ENCODE data around the gene SLC20A1.
"Not testable (repeated sequence)": the region's sequence is repeated elsewhere in the genome, so short reads cannot be mapped to it uniquely, and the experiment has no call there.

Gene SLC20A1

DNA sequence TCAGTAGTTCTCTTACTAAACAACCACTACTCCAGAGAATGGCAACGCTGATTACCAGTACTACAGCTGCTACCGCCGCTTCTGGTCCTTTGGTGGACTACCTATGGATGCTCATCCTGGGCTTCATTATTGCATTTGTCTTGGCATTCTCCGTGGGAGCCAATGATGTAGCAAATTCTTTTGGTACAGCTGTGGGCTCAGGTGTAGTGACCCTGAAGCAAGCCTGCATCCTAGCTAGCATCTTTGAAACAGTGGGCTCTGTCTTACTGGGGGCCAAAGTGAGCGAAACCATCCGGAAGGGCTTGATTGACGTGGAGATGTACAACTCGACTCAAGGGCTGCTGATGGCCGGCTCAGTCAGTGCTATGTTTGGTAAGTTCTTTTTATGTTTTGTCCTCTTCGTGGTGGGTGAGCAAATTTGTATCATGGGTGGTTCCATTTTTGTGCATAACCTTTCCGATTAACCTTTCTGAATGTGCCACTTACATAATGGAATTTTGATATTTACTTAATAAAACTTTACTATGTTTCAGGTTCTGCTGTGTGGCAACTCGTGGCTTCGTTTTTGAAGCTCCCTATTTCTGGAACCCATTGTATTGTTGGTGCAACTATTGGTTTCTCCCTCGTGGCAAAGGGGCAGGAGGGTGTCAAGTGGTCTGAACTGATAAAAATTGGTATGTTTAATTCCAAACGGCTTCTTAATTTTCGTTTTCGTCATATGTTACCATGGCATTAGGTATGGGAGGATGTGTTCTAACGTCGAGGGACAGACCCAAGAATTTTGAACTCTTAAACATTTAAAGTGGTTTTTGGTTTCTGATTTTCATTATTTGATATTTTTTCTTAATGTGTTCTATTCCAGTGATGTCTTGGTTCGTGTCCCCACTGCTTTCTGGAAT, 1.3 kb downstream of the SLC20A1 start:
- no peak for DNase-seq (ENCODE audit: low read depth)

GRCh38 chr2:112648081-112648480, 2.3 kb downstream of the SLC20A1 start:
- no peak for DNase-seq (ENCODE audit: low read depth)

- DNase-seq (ENCODE audit: low read depth): no peak
These were observed 10.9 kb downstream of the SLC20A1 start for GRCh38 chr2:112656679-112657078.

DNA sequence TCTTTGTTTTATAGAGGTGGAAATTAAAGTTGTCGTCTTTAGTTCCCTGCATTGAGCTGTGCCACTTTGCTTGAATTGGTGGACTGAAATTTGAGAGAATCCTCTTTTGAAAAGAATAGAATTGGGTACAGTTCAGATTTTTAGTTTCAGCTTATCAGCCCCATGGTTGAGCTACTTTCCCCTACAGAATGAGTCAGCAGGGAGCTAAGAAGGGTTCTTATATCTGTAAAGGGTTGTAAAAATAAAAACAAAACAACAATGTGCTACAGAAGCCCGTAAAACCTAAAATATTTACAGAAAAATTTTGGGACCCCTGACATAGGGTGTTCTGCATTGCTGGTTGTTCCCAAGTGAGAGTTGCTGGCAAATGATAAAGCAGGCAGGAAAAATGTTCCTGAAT, 12.6 kb downstream of the SLC20A1 start:
- no peak for DNase-seq (ENCODE audit: low read depth)

DNA sequence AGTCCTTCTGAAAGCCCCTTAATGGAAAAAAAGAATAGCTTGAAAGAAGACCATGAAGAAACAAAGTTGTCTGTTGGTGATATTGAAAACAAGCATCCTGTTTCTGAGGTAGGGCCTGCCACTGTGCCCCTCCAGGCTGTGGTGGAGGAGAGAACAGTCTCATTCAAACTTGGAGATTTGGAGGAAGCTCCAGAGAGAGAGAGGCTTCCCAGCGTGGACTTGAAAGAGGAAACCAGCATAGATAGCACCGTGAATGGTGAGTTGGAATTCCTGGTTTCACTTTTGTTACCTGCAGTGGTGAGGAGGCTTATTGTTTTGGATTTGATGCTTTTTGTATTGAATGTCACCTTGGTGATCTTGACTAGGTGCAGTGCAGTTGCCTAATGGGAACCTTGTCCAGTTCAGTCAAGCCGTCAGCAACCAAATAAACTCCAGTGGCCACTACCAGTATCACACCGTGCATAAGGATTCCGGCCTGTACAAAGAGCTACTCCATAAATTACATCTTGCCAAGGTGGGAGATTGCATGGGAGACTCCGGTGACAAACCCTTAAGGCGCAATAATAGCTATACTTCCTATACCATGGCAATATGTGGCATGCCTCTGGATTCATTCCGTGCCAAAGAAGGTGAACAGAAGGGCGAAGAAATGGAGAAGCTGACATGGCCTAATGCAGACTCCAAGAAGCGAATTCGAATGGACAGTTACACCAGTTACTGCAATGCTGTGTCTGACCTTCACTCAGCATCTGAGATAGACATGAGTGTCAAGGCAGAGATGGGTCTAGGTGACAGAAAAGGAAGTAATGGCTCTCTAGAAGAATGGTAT, 13.3 kb downstream of the SLC20A1 start:
- DNase-seq (ENCODE audit: low read depth): no peak

DNA sequence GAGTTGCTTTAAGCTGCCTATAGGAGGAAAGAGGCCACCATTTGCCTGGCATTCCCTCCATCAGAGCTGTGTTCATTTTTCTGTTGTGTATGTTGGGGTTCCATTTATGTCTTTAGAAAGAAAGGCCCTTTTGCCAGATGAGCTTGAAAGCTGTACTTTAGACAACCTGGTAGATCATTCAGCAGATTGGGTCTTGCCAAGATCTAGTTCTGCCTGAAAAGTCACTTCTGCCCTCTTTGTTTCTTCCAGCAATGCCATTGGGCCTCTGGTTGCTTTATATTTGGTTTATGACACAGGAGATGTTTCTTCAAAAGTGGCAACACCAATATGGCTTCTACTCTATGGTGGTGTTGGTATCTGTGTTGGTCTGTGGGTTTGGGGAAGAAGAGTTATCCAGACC, 14.4 kb downstream of the SLC20A1 start:
- DNase-seq (ENCODE audit: low read depth): no peak

DNA sequence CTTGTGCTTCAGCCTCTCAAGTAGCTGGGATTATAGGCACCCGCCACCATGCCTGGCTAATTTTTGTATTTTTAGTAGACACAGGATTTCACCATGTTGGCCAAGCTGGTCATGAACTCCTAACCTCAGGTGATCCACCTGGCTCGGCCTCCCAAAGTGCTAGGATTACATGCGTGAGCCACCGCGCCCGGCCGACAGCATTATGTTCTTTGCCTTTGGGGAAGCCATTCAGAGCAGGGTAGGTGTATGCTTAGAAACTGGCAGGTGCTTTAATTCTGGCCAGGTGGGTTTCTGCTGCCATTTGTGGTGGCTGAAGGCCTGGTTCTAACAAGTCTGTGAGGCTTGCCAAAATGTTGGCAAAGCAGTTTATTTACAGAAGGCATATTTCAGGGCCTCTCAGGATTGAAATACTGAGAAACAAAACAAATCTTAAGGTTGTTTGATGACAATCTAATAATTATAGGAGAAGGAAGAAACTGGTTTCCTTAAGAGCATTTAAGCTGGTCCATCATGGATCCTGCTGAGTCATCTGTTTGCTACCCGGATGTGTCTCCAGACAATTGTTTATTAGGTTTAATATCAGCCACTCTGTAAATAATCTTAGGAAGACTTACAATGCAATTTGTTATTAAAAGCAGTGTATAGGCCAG, 16.0 kb downstream of the SLC20A1 start:
- DNase-seq (ENCODE audit: low read depth): no peak

DNA sequence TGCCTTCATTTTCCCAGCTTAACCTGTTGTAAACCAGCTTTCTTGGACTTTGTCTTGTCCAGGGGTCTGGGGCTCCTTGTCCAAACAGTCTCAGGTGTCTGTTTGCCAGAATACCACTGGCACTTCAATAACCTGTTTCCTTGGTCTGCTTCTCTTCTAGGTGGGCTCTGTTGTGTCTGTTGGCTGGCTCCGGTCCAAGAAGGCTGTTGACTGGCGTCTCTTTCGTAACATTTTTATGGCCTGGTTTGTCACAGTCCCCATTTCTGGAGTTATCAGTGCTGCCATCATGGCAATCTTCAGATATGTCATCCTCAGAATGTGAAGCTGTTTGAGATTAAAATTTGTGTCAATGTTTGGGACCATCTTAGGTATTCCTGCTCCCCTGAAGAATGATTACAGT, 17.0 kb downstream of the SLC20A1 start:
- no peak for DNase-seq (ENCODE audit: low read depth)

DNA sequence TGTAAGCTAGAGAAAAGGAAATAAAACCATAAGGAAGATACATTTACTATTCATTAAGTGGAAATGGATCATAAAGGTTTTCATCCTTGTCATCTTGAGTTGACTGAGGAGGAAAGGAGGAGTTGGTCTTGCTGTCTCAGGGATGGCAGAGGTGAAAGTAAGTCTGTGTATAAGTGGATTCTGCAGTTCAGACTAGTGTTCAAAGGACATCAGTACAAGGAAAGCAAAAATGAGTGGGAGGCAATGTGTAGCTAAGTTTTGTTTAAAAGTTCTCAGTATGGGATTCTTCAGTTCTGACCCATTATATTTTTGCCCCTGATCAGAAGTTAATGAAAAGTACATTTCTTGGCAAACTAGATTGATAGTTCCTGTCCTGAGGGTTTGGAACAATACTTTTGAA, 18.9 kb downstream of the SLC20A1 start:
- DNase-seq (ENCODE audit: low read depth): no peak

DNA sequence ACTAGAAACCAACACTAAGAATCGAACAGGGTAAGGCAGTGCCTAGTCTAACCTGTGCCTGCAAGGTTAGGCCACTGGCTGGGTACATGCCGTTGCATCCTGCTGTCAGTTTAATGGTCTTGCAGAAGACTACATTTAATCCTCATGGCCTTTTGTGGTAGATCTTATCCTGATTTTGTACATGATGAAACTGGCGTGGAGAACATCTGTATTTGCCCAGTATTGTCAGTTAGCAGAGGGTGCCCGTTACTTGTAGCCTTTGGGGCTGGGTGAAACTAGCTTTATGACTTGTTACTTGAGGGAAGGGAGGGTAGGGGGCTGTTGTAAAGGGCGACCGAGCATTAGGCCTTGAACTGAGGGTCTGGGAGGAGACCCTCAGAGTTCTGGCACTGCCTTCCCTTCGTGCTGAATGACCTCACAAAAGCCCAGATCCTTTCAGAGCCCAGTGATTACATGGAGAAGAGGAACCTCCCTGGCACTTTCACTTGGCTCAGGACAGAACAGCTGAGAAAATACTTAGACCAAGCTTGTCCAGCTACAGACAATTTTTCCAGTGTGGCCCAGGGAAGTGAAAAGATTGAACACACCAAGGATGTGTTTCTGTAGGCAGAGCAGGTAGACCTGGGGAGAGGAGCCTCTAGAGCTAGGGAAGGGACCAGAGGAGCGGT, 19.5 kb downstream of the SLC20A1 start:
- DNase-seq (ENCODE audit: low read depth): no peak

DNA sequence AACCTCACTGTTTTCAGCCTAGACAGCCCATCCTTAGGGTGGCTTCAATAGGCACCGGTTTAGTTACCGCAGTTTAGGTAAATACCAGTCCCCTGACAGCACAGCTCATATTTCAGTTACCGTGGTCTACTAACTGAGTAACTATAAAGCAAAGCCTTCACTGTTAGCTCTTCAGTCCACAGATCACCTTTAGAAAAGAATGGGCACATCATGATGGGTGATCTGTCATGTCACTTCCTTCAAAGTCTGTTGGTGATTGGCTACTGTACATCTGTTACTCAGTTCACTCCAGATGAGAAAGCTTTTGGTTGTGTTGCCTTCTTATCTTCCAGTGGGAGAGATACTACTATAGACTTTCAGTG, 21.0 kb downstream of the SLC20A1 start:
- DNase-seq (ENCODE audit: low read depth): no peak

DNA sequence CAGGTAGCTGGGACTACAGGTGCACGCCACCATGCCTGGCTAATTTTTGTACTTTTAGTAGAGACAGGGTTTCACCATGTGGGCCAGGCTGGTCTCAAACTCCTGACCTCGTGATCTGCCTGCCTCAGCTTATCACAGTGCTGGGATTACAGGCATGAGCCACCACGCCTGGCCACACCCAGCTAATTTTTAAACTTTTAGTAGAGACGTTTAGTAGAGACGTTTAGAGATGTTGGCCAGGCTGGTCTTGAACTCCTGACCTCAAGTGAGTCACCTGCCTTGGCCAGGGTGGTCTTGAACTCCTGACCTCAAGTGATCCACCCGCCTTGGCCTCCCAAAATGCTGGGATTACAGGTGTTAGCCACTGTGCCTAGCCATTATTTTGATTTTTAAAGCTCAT, 21.8 kb downstream of the SLC20A1 start:
- not testable (repeated sequence) for DNase-seq (ENCODE audit: low read depth)

GRCh38 chr2:112669667-112670066, 23.9 kb downstream of the SLC20A1 start:
- DNase-seq (ENCODE audit: low read depth): no peak

- no peak for DNase-seq (ENCODE audit: low read depth)
These were observed 24.7 kb downstream of the SLC20A1 start for GRCh38 chr2:112670252-112671022.

DNA sequence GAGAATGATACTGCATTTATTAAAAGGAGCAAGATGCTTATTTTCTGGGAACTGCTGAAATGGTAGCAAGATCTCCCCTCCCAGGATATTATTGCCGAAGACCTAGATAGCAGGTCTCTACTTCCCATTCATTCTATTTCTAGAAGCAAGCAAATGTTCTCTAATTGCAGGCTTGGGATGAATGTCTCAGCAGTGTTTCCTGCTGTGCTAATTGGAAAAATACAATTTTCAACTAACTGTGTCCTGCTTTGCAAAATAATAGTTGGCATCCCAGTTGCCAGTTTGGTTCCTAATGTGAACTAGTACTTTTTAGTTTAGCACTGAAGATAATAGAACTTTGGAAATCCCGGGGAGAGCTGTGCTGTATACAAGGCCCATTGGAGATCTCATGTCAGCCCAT, 26.1 kb downstream of the SLC20A1 start:
- DNase-seq (ENCODE audit: low read depth): no peak

- no peak for DNase-seq (ENCODE audit: low read depth)
These were observed 27.3 kb downstream of the SLC20A1 start for GRCh38 chr2:112673008-112673407.

DNA sequence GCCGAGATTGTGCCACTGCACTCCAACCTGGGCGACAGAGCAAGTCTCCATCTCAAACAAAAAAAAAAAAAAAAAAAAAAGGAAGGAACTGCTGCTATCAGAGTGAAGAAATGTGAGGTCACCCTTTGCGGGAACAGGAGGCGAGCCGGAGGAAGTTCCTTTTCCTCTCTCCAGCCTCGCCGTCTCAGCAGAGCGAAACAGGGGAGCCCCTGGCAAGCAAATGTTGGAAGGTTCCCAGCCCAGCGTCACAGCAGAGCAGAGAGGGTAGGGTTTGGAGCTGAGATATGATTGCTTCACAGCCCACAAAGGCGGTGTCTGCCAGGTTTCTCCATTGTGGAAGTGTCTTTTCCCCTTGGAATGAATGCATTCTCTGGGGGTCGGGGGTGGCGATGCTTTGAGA, 28.5 kb downstream of the SLC20A1 start:
- DNase-seq (ENCODE audit: low read depth): no peak

DNA sequence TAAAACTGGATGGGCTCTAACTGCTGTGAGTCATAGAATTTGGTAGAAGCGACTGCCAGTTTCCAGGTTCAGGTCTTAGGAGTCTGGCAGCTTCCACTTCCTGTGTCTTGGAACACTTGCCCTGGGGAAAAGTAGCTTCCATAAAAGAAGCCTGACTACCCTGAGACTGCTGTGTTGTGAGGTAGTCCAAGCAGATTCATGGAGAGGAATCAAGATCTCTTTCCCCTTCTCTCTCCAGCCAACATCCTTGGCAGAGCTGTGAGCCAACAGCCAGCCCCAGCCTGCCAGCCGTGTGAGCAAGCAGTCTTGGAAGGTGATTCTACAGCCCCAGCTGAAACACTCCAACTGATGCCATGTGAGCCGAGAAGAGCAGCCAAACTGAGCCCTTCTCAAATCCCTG, 33.7 kb downstream of the SLC20A1 start:
- no peak for DNase-seq (ENCODE audit: low read depth)

DNA sequence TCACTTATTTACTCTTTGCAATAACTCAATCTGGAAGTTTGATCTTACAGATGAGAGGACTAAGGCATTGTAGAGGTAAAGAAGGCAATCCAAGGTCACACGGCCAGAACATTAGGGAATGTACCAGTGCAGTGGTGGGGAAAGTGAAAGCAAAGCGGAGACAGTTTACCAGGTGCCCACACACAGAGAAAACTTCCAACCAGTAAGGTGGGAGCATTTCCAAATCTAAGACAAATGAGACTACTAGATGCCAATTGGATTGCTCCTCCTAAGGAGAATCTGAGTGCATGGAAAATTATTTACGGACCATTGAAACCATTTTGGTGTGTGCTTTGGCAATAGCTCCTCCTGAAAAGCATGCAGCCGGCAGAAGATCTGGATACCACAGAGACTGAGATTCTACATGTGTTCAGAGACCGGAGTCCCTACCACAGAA, 34.9 kb downstream of the SLC20A1 start:
- DNase-seq (ENCODE audit: low read depth): no peak

GRCh38 chr2:112682101-112682500, 36.4 kb downstream of the SLC20A1 start:
- no peak for DNase-seq (ENCODE audit: low read depth)
